Spleen (tissue), 11 donors: ENCODE measurements around the gene TEX13B. TPM values are rescaled to one million over a fixed set of nuclear protein-coding genes. Genes with fewer than 3 reads are reported as not detected.

Experiments
- DNase-seq: peaks from one replicate; pipeline ENCODE4 v3.0.0-alpha.2; 2020
- H3K27ac ChIP-seq, 8 donors: fragments of 200-600 bp; sonication (generic) in 7 of 8; 1 replicate in 4 of 8; 2 replicates in 4 of 8; pipeline versions ENCODE4 v1.5.0 to v1.8.0; 2016 to 2021; ENCODE audit warnings: inconsistent platforms in 4 of 8, mild to moderate bottlenecking in 4 of 8, moderate library complexity in 1 of 8
- H3K27me3 ChIP-seq, 7 donors: fragments of 200-600 bp; sonication (generic) in 6 of 7; replicated peaks in 1 of 7; 1 replicate in 4 of 7; 2 replicates in 3 of 7; pipeline versions ENCODE4 v1.5.0 to v1.8.0; 2016 to 2021; ENCODE audit warnings: inconsistent platforms in 3 of 7, mild to moderate bottlenecking in 1 of 7
- H3K36me3 ChIP-seq, 6 donors: fragments of 200-600 bp; sonication (generic) in 5 of 6; 1 replicate in 4 of 6; 2 replicates in 2 of 6; pipeline versions ENCODE4 v1.5.0 to v1.8.0; 2016 to 2021; ENCODE audit warnings: inconsistent platforms in 2 of 6
- H3K4me1 ChIP-seq, 6 donors: fragments of 200-600 bp; sonication (generic) in 5 of 6; 1 replicate in 3 of 6; 2 replicates in 3 of 6; pipeline versions ENCODE4 v1.5.0 to v1.8.0; 2016 to 2021; ENCODE audit warnings: inconsistent platforms in 3 of 6
- H3K4me3 ChIP-seq, 8 donors: fragments of 200-600 bp; sonication (generic) in 7 of 8; 1 replicate in 4 of 8; 2 replicates in 4 of 8; pipeline versions ENCODE4 v1.5.0 to v1.8.0; 2016 to 2021; ENCODE audit warnings: inconsistent platforms in 4 of 8, mild to moderate bottlenecking in 4 of 8, moderate library complexity in 2 of 8
- H3K9me3 ChIP-seq, 8 donors: fragments of 200-600 bp; sonication (generic) in 7 of 8; 1 replicate in 4 of 8; 2 replicates in 4 of 8; pipeline versions ENCODE4 v1.5.0 to v1.8.0; 2016 to 2021; ENCODE audit warnings: inconsistent platforms in 4 of 8
- CTCF ChIP-seq, 11 experiments: fragments of 200-600 bp in 7 of 11; fragments of 450-650 bp in 4 of 11; sonication (generic) in 4 of 11; IDR thresholded peaks in 8 of 11; conservative IDR thresholded peaks in 3 of 11; 1 replicate in 7 of 11; 2 replicates in 4 of 11; pipeline versions ENCODE4 v1.4.0 to v1.8.0; 2016 to 2021; ENCODE audit warnings: antibody characterized with exemption in 11 of 11, inconsistent platforms in 4 of 11, mild to moderate bottlenecking in 1 of 11
- POLR2A ChIP-seq, 3 donors: fragments of 450-650 bp; IDR thresholded peaks; one replicate each; pipeline ENCODE4 v1.5.1; 2017; ENCODE audit warnings: antibody characterized with exemption in 3 of 3, mild to moderate bottlenecking in 1 of 3
- POLR2AphosphoS5 ChIP-seq, 3 donors: sonication (generic); formaldehyde crosslinking; IDR thresholded peaks; one replicate each; pipeline ENCODE4 v1.5.1; 2017; ENCODE audit warnings: antibody characterized with exemption in 3 of 3
- WGBS, 5 donors: extraction: QIAGEN DNeasy Blood & Tissue Kit in 3 of 5; methylation state at CpG; one replicate each; pipeline versions ENCODE4 v1.1.5 to v1.1.7; 2013 to 2018; 5-methylcytosine and 5-hydroxymethylcytosine counted together
- intact Hi-C: fragments of 100-400 bp; cut with DNase I; formaldehyde crosslinking; loops from one replicate; pipeline ENCODE4 v1.15.0; 2023; ENCODE audit warnings: low total_unique reads
- polyA plus RNA-seq, 3 donors: library from polyadenylated mRNA; stranded (reverse); fragments of 200-250 nt; gene quantifications; one replicate each; pipeline ENCODE4 v1.2.1, GENCODE V29; 2013
- total RNA-seq, 7 donors: library from RNA; depleted of rRNA in 3 of 7; stranded (reverse); fragments of >200 nt in 3 of 7; fragmentation: NEBNext Ultra II Directional in 4 of 7; extraction: Animal tissue kit (Norgen Biotek cat#: 25700) in 4 of 7; gene quantifications; one replicate each; pipeline versions ENCODE4 v1.1.0 to v1.2.1, GENCODE V29; 2016 to 2021
- donor health status: healthy with polysubstance abuse.
- donor health status: DM: no; HTN: no; CAD: no; lungs with moderate emphysema.
- donor health status: DM: no; HTN: no; CAD: no.
- donor health status: Bipolar disorder and iron deficiency.
- donor health status: healthy.
- donor health status: DM: no; HTN: no; CAD: no.
- donor health status: DM: yes; HTN: yes; CAD: no.

Gene TEX13B
- total and polyA plus RNA-seq, 10 donors: not detected

- H3K4me3 ChIP-seq: peak overlapping the region in 1 of 8 donors; percentile 44
- WGBS, 5 donors: 18 to 46% (median 29%) methylated on average over 3 of the region's 3 CpGs; no CpG with 5 or more reads in 1 of the 5 donors
- intact Hi-C loops: no loop called here
These were observed 37.3 kb upstream of the TEX13B start for GRCh38 chrX:108019382-108019875.

GRCh38 chrX:108018656-108019381 is 36.6 kb upstream of the TEX13B start:
- WGBS, 5 donors: 23 to 73% (median 64%) methylated on average over 2 to 4 of the region's 4 CpGs
- no peaks in the 10 kb centered on the region for H3K36me3 ChIP-seq
- intact Hi-C loops: no loop called here
- peaks cover 0 to 4% (median 0%) of the 10 kb centered on the region in 8 donors for H3K9me3 ChIP-seq
- no peaks in the 10 kb centered on the region for H3K4me1 ChIP-seq
- peak overlapping the region in 3 of 8 donors; percentile 9 to 71 (median 44) for H3K27ac ChIP-seq
- peaks cover 0 to 3% (median 0%) of the 10 kb centered on the region in 7 donors for H3K27me3 ChIP-seq
- H3K4me3 ChIP-seq: peak overlapping the region in 1 of 8 donors; percentile 44
- no peak for TF ChIP-seq POLR2A (IDR thresholded peaks at IDR 0.05)
- no peak for DNase-seq

More at GRCh38 chrX:108019382-108019875, 37.3 kb upstream of the TEX13B start:
- no peaks in the 10 kb centered on the region for H3K36me3 ChIP-seq
- no peak for DNase-seq
- peaks cover 0 to 4% (median 0%) of the 10 kb centered on the region in 7 donors for H3K27me3 ChIP-seq
- no peaks in the 10 kb centered on the region for H3K4me1 ChIP-seq
- TF ChIP-seq CTCF (IDR thresholded peaks at IDR 0.05 in 8 of 11, conservative IDR thresholded peaks at IDR 0.05 in 3 of 11) (no peak), POLR2A (IDR thresholded peaks at IDR 0.05) (no peak), POLR2AphosphoS5 (IDR thresholded peaks at IDR 0.05) (no peak)
- peak overlapping the region in 2 of 8 donors; percentile 9 to 71 for H3K27ac ChIP-seq
- peaks cover 0 to 3% (median 0%) of the 10 kb centered on the region in 8 donors for H3K9me3 ChIP-seq

- no peak for DNase-seq
- TF ChIP-seq POLR2AphosphoS5 (IDR thresholded peaks at IDR 0.05) (no peak), CTCF (IDR thresholded peaks at IDR 0.05 in 8 of 11, conservative IDR thresholded peaks at IDR 0.05 in 3 of 11) (peak in 5 of 11 experiments; percentile 7 to 31 (median 17))
- Histone ChIP-seq H3K27ac (no peak overlapping the region), H3K4me3 (no peak overlapping the region), H3K4me1 (no peaks in the 10 kb centered on the region), H3K36me3 (no peaks in the 10 kb centered on the region), H3K9me3 (peaks cover 0 to 6% (median 0%) of the 10 kb centered on the region in 8 donors), H3K27me3 (peaks cover 0 to 27% (median 0%) of the 10 kb centered on the region in 7 donors)
- 16 to 26% (median 25%) methylated on average over 5 to 11 of the region's 11 CpGs for WGBS, 5 donors
- intact Hi-C loops: no loop called here
These were observed 19.1 kb upstream of the TEX13B start for GRCh38 chrX:108001218-108001814.

GRCh38 chrX:108000751-108001150 is 18.6 kb upstream of the TEX13B start:
- Histone ChIP-seq H3K9me3 (peaks cover 0 to 6% (median 0%) of the 10 kb centered on the region in 8 donors), H3K27me3 (peaks cover 0 to 27% (median 0%) of the 10 kb centered on the region in 7 donors), H3K4me3 (no peak overlapping the region), H3K27ac (no peak overlapping the region), H3K4me1 (no peaks in the 10 kb centered on the region), H3K36me3 (no peaks in the 10 kb centered on the region)
- intact Hi-C loops: no loop called here
- DNase-seq: no peak
- WGBS, 5 donors: 66 to 95% (median 79%) methylated on average over 1 to 2 of the region's 2 CpGs; no CpG with 5 or more reads in 1 of the 5 donors
- TF ChIP-seq CTCF (IDR thresholded peaks at IDR 0.05 in 8 of 11, conservative IDR thresholded peaks at IDR 0.05 in 3 of 11): no peak
- no peak for TF ChIP-seq POLR2A (IDR thresholded peaks at IDR 0.05)
- no peak for TF ChIP-seq POLR2AphosphoS5 (IDR thresholded peaks at IDR 0.05)
